Measurements from ENCODE around the gene SRP68. TPM values are rescaled to one million over a fixed set of nuclear protein-coding genes. Genes with fewer than 3 reads are reported as not detected.
A peak's percentile ranks its signal among the peaks of the same experiment; 100 is the strongest.

Gene SRP68
- total RNA-seq, 1 experiment from 2014 or later, result 90.7 TPM

DNA sequence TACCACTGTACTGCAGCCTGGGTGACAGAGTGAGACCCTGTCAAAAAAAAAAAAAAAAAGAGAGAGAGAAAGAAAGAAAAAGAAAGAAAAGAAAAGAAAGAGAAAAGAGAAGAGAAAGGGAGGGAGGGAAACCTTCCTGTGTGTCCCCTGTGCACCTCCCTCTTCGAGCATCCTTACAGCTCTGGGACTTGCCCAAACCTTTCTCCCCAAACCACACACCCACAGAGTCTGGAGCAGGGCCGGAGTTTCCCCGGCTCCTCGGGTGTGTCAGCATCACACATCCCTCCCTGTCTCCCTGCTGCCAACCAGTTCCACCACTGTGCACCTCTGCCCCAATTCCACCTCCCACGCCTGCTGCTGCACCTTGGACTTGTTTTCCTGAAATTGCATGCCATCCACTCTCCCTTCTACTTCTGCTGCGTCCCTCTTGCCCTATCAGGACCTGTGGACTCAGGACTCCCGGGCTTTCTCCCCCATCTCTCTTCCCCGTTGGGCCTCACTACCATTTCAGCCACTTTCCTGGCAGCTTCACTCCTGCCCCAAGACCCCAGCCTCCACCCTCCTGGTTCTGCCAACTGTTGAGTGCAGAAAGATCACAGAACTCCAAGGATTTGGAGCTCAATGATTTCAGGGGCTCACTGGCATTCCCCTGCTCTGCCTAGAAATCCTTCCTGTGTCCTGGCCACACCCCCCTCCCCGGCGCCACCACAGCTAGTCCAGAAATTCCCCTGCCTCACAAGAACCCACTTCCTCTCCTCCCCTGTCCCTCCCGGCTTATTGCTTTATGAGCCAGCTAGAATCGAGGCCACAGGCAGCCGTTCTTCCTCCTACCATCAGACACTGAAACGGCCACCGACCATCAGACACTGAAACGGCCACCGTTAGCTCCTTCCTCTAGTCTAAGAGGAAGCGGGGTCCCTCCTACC lies 75.4 kb downstream of the SRP68 start:
- Mint-ChIP-seq H3K4me1 (peaks cover 14% of the 10 kb centered on the region), H3K27ac (peak overlapping the region; percentile 76), H3K36me3 (peaks cover 10% of the 10 kb centered on the region), H3K9me3 (no peaks in the 10 kb centered on the region), H3K4me3 (no peak overlapping the region), H3K27me3 (ENCODE audit: low read depth) (no peaks in the 10 kb centered on the region)
- POLR2A ChIA-PET, result no interaction called here
- CTCF ChIA-PET, result interaction anchor here (0.5 to 6.0 kb wide), 10 partner anchors 9 to 343 kb away, joined by 3 to 112 read pairs (median 5); partner anchors contain the start of gene MRPL38
- DNase-seq (ENCODE audit: low spot score) (no peak), ATAC-seq (no peak)
- TF ChIP-seq MYBL2 (CRISPR knock-in tag; IDR thresholded peaks at IDR 0.05), result no peak
- peak; percentile 42; the same call in 1 of the 2 replicates for TF ChIP-seq GABPB1 (CRISPR knock-in tag; IDR thresholded peaks at IDR 0.05)
- TF ChIP-seq GRHL2 (CRISPR knock-in tag; IDR thresholded peaks at IDR 0.05; ENCODE audit: insufficient replicate concordance, severe bottlenecking), result no peak

DNA sequence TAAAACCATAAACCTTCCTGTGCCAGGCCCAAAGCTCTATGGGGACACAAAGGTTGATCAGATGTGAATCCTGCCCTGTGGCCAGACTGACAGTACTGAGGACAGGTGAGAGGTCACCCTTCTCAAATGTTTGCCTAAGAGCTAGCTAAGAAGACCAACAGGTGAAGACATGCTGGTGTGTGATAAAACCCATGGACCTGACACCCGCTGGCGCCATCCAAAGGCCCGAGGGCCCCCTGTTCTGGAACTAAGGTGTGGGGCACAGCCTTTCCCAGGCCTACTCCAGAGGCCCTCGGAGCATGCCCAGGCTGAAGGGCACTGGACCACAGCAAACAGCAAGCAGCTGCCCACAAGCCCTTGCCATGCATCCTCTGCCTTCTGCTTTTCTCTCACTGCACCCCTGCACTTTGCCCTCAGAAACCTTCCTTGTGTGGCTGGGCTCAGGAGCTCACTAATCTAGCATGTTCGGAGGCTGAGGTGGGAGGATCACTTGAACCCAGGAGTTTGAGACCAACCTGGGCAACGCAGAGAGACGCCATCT lies 76.9 kb downstream of the SRP68 start:
- Mint-ChIP-seq H3K4me1 (peaks cover 14% of the 10 kb centered on the region), H3K27ac (no peak overlapping the region), H3K4me3 (no peak overlapping the region), H3K9me3 (no peaks in the 10 kb centered on the region), H3K36me3 (peaks cover 18% of the 10 kb centered on the region), H3K27me3 (ENCODE audit: low read depth) (no peaks in the 10 kb centered on the region)
- no peak for TF ChIP-seq KAT7 (CRISPR knock-in tag; IDR thresholded peaks at IDR 0.05; ENCODE audit: borderline replicate concordance)
- TF ChIP-seq, protein P1, sequence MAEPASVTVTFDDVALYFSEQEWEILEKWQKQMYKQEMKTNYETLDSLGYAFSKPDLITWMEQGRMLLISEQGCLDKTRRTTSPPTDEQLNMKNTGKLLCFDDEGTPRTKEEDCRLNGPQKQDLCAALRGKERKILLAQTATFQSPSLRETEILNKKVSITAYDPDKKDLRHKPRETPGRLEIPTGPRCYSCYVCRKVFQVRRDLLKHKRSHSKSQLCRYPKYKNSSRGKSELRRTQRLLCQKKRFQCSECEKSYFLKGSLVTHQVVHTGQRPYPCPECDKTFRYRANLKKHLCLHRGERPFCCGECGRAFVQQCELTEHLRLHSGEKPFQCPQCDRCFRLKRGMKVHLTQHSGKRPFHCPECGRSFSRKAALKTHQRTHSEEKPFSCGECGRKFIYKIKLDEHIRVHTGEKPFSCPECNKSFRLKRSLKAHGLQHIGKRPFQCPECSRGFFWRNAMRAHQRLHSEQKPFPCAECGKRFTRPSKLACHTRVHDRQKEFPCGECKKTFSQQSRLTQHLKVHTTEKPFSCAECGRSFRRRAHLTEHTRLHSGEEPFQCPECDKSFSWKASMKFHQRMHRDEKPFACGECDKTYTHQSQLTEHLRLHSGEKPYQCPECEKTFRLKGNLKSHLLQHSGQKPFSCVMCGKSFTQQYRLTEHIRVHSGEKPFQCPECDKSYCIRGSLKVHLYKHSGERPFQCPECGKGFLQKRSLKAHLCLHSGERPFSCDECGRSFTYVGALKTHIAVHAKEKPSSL (CRISPR knock-in tag; conservative IDR thresholded peaks at IDR 0.05), result no peak
- POLR2A ChIA-PET, result no interaction called here
- no peak for ATAC-seq
- CTCF ChIA-PET, result interaction anchor here (0.7 to 1.8 kb wide), 3 partner anchors 68 to 284 kb away, joined by 3 to 6 read pairs (median 3); partner anchors contain the start of gene MRPL38
- DNase-seq (ENCODE audit: low spot score), result no peak

DNA sequence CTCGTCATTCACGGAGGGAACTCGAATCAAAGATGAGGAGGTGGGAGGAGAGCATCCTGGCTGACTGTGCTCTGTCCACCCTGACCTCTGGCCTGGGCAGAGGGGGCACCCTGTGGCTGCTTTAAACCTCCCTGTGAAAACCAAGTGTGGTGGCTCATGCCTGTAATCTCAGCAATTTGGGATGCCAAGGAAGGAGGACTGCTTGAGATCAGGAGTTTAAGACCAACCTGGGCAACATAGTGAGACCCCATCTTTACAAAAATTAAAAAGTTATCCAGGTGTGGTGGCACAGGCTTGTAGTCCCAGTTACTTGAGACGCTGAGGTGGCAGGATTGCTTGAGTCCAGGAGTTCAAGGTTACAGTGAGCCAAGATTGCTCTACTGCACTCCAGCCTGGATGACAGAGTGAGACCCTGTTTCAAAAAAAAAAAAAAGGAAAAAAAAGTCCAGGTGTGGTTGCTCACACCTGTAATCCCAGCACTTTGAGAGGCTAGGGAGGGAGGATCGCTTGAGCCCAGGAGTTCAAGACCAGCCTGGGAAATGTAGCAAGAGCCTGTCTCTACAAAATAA lies 77.4 kb downstream of the SRP68 start:
- H3K36me3 Mint-ChIP-seq, result peaks cover 18% of the 10 kb centered on the region
- no peak for TF ChIP-seq ZNF317 (CRISPR knock-in tag; IDR thresholded peaks at IDR 0.05; ENCODE audit: borderline replicate concordance, low read depth)
- ATAC-seq (no peak), DNase-seq (ENCODE audit: low spot score) (no peak)
- no peak overlapping the region for H3K4me3 Mint-ChIP-seq
- ChIA-PET CTCF (interaction anchor here (0.7 to 1.8 kb wide), 2 partner anchors 90 to 285 kb away, joined by 3 to 6 read pairs; partner anchors contain the start of gene MRPL38), POLR2A (no interaction called here)
- H3K4me1 Mint-ChIP-seq, result peaks cover 9% of the 10 kb centered on the region
- no peak overlapping the region for H3K27ac Mint-ChIP-seq
- no peaks in the 10 kb centered on the region for H3K27me3 Mint-ChIP-seq (ENCODE audit: low read depth)
- no peaks in the 10 kb centered on the region for H3K9me3 Mint-ChIP-seq

DNA sequence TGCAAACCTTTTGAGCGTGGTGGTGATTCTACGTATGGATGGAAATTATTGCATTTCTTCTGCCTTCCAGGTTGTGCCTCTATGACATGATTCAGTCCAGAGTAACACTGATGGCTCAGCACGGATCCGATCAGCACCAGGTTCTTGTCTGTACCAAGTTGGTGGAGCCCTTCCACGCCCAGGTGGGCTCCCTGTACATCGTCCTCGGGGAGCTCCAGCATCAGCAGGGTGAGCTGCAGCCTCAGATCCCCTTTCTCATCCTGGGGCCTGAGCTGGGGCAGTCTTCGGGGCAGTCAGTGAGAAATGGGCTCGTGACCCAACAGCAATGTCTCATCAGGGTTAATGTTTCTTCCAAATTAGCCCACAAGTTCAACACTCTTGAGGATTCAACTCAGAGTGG lies 80.9 kb downstream of the SRP68 start:
- H3K4me3 Mint-ChIP-seq, result no peak overlapping the region
- CTCF ChIA-PET, result interaction anchor here (1.6 to 3.2 kb wide), 2 partner anchors 9 to 23 kb away, joined by 3 to 12 read pairs; partner anchors contain the start of gene CDK3
- no peaks in the 10 kb centered on the region for H3K9me3 Mint-ChIP-seq
- TF ChIP-seq, protein P2, sequence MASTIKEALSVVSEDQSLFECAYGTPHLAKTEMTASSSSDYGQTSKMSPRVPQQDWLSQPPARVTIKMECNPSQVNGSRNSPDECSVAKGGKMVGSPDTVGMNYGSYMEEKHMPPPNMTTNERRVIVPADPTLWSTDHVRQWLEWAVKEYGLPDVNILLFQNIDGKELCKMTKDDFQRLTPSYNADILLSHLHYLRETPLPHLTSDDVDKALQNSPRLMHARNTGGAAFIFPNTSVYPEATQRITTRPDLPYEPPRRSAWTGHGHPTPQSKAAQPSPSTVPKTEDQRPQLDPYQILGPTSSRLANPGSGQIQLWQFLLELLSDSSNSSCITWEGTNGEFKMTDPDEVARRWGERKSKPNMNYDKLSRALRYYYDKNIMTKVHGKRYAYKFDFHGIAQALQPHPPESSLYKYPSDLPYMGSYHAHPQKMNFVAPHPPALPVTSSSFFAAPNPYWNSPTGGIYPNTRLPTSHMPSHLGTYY (CRISPR knock-in tag; IDR thresholded peaks at IDR 0.05), result no peak
- TF ChIP-seq, protein P3, sequence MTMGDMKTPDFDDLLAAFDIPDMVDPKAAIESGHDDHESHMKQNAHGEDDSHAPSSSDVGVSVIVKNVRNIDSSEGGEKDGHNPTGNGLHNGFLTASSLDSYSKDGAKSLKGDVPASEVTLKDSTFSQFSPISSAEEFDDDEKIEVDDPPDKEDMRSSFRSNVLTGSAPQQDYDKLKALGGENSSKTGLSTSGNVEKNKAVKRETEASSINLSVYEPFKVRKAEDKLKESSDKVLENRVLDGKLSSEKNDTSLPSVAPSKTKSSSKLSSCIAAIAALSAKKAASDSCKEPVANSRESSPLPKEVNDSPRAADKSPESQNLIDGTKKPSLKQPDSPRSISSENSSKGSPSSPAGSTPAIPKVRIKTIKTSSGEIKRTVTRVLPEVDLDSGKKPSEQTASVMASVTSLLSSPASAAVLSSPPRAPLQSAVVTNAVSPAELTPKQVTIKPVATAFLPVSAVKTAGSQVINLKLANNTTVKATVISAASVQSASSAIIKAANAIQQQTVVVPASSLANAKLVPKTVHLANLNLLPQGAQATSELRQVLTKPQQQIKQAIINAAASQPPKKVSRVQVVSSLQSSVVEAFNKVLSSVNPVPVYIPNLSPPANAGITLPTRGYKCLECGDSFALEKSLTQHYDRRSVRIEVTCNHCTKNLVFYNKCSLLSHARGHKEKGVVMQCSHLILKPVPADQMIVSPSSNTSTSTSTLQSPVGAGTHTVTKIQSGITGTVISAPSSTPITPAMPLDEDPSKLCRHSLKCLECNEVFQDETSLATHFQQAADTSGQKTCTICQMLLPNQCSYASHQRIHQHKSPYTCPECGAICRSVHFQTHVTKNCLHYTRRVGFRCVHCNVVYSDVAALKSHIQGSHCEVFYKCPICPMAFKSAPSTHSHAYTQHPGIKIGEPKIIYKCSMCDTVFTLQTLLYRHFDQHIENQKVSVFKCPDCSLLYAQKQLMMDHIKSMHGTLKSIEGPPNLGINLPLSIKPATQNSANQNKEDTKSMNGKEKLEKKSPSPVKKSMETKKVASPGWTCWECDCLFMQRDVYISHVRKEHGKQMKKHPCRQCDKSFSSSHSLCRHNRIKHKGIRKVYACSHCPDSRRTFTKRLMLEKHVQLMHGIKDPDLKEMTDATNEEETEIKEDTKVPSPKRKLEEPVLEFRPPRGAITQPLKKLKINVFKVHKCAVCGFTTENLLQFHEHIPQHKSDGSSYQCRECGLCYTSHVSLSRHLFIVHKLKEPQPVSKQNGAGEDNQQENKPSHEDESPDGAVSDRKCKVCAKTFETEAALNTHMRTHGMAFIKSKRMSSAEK (CRISPR knock-in tag; IDR thresholded peaks at IDR 0.05; ENCODE audit: borderline replicate concordance), result no peak
- POLR2A ChIA-PET, result interaction anchor here (0.7 kb wide), 1 partner anchor 12 kb away, joined by 3 read pairs; no protein-coding TSS in a partner anchor
- H3K27me3 Mint-ChIP-seq (ENCODE audit: low read depth), result no peaks in the 10 kb centered on the region
- H3K4me1 Mint-ChIP-seq, result no peaks in the 10 kb centered on the region
- peaks cover 23% of the 10 kb centered on the region for H3K36me3 Mint-ChIP-seq
- ATAC-seq (no peak), DNase-seq (ENCODE audit: low spot score) (no peak)
- H3K27ac Mint-ChIP-seq, result 0 out of 2 replicates have a peak overlapping the region, but pooled peaks have one; percentile 41
